Activated CD8-positive, alpha-beta T cell treated with anti-CD3 and anti-CD28 coated beads for 36 hours (primary cell): Measurements from ENCODE around the gene HMG20B. TPM values are rescaled to one million over a fixed set of nuclear protein-coding genes. Genes with fewer than 3 reads are reported as not detected.

Source experiments
- ATAC-seq: fragments of 200-7000 bp; cut with Tn5 transposase; one replicate; pipeline ENCODE4 v1.10.0; 2021; ENCODE audit warnings: mild to moderate bottlenecking, moderate library complexity
- CTCF ChIA-PET: fragments of 350-600 bp; sonication (Branson Sonifier 250); formaldehyde crosslinking; loops from one replicate; lab custom pipeline; 2021; ENCODE audit warnings: antibody characterized with exemption; lab: Charles Lee
- POLR2A ChIA-PET: fragments of 350-600 bp; sonication (Branson Sonifier 250); formaldehyde crosslinking; loops from one replicate; lab custom pipeline; 2021; ENCODE audit warnings: antibody characterized with exemption; lab: Charles Lee
- DNase-seq: peaks from one replicate; pipeline ENCODE4 v3.0.0-alpha.2; 2020
- H3K27ac Mint-ChIP-seq: one replicate; pipeline ENCODE4 v1.8.0; 2021; ENCODE audit warnings: mild to moderate bottlenecking, mixed read lengths
- H3K27me3 Mint-ChIP-seq: one replicate; pipeline ENCODE4 v1.8.0; 2021; ENCODE audit warnings: mixed read lengths
- H3K36me3 Mint-ChIP-seq: one replicate; pipeline ENCODE4 v1.8.0; 2021; ENCODE audit warnings: low read depth, mixed read lengths
- H3K4me1 Mint-ChIP-seq: one replicate; pipeline ENCODE4 v1.8.0; 2021; ENCODE audit warnings: low read depth, mixed read lengths
- H3K4me3 Mint-ChIP-seq: one replicate; pipeline ENCODE4 v1.8.0; 2021; ENCODE audit warnings: mild to moderate bottlenecking, moderate library complexity, mixed read lengths
- H3K9me3 Mint-ChIP-seq: one replicate; pipeline ENCODE4 v1.8.0; 2021; ENCODE audit warnings: mixed read lengths
- CTCF ChIP-seq: fragments of 200-600 bp; IDR thresholded peaks from one replicate; pipeline ENCODE4 v1.8.0; 2022; ENCODE audit warnings: antibody characterized with exemption, mild to moderate bottlenecking
- intact Hi-C: fragments of 100-400 bp; cut with micrococcal nuclease; formaldehyde crosslinking; loops from one replicate; pipeline ENCODE4 v1.10.0; 2022
- total RNA-seq, 2 experiments: library from RNA; stranded (reverse); gene quantifications; one replicate each; pipeline ENCODE4 v1.2.3, GENCODE V29; 2021

Gene HMG20B
- total RNA-seq, 2 experiments from 2014 or later = 42.7 to 47.3 TPM

- TF ChIP-seq CTCF = no peak
- Mint-ChIP-seq H3K4me3 (no peak overlapping the region), H3K36me3 (no peaks in the 10 kb centered on the region), H3K9me3 (no peaks in the 10 kb centered on the region), H3K27ac (peak overlapping the region; percentile 52), H3K4me1 (peaks cover 11% of the 10 kb centered on the region), H3K27me3 (no peaks in the 10 kb centered on the region)
- CTCF ChIA-PET = interaction anchor here (0.7 to 1.8 kb wide), 6 partner anchors 11 to 95 kb away, joined by 3 to 9 read pairs (median 4); partner anchors contain the start of gene GIPC3
- DNase-seq (no peak), ATAC-seq (peak; percentile 29)
- intact Hi-C loops = no loop called here
- POLR2A ChIA-PET = interaction anchor here (0.8 kb wide), 1 partner anchor 48 kb away, joined by 4 read pairs; no protein-coding TSS in a partner anchor
Observed at GRCh38 chr19:3604227-3604986, 31.7 kb downstream of the HMG20B start.

- no peak for TF ChIP-seq CTCF
- DNase-seq = peak; percentile 74
- intact Hi-C loops = no loop called here
- ChIA-PET CTCF (interaction anchor here (0.9 to 1.8 kb wide), 5 partner anchors 18 to 94 kb away, joined by 3 to 9 read pairs (median 4); partner anchors contain the start of gene GIPC3), POLR2A (interaction anchor here (0.8 kb wide), 1 partner anchor 49 kb away, joined by 4 read pairs; no protein-coding TSS in a partner anchor)
- H3K4me1 Mint-ChIP-seq = peaks cover 11% of the 10 kb centered on the region
- H3K27me3 Mint-ChIP-seq = no peaks in the 10 kb centered on the region
- ATAC-seq = peak; percentile 73
- no peaks in the 10 kb centered on the region for H3K36me3 Mint-ChIP-seq
- H3K27ac Mint-ChIP-seq = no peak overlapping the region
- no peak overlapping the region for H3K4me3 Mint-ChIP-seq
- no peaks in the 10 kb centered on the region for H3K9me3 Mint-ChIP-seq
Observed at GRCh38 chr19:3604987-3605343, 32.2 kb downstream of the HMG20B start.

GRCh38 chr19:3605361-3605760 lies 32.6 kb downstream of the HMG20B start:
- TF ChIP-seq CTCF = no peak
- no peak overlapping the region for H3K27ac Mint-ChIP-seq
- POLR2A ChIA-PET = no interaction called here
- peak; percentile 8 for ATAC-seq
- peaks cover under 1% of the 10 kb centered on the region for H3K36me3 Mint-ChIP-seq
- intact Hi-C loops = no loop called here
- H3K4me3 Mint-ChIP-seq = no peak overlapping the region
- CTCF ChIA-PET = interaction anchor here (0.9 to 1.8 kb wide), 5 partner anchors 18 to 94 kb away, joined by 3 to 9 read pairs (median 4); partner anchors contain the start of gene GIPC3
- H3K4me1 Mint-ChIP-seq = peaks cover 11% of the 10 kb centered on the region
- H3K27me3 Mint-ChIP-seq = no peaks in the 10 kb centered on the region
- no peaks in the 10 kb centered on the region for H3K9me3 Mint-ChIP-seq
- DNase-seq = no peak

- DNase-seq (no peak), ATAC-seq (no peak)
- H3K36me3 Mint-ChIP-seq = peaks cover 3% of the 10 kb centered on the region
- H3K27me3 Mint-ChIP-seq = no peaks in the 10 kb centered on the region
- peaks cover 11% of the 10 kb centered on the region for H3K4me1 Mint-ChIP-seq
- intact Hi-C loops = no loop called here
- no peak for TF ChIP-seq CTCF
- ChIA-PET POLR2A (no interaction called here), CTCF (no interaction called here)
- no peak overlapping the region for H3K4me3 Mint-ChIP-seq
- no peaks in the 10 kb centered on the region for H3K9me3 Mint-ChIP-seq
- H3K27ac Mint-ChIP-seq = no peak overlapping the region
Observed at GRCh38 chr19:3605770-3606169, 33.0 kb downstream of the HMG20B start.

- ChIA-PET CTCF (no interaction called here), POLR2A (no interaction called here)
- Mint-ChIP-seq H3K4me1 (peaks cover 11% of the 10 kb centered on the region), H3K9me3 (no peaks in the 10 kb centered on the region), H3K27ac (no peak overlapping the region), H3K27me3 (no peaks in the 10 kb centered on the region), H3K4me3 (no peak overlapping the region), H3K36me3 (peaks cover 3% of the 10 kb centered on the region)
- ATAC-seq (peak; percentile 48), DNase-seq (peak; percentile 59)
- intact Hi-C loops = no loop called here
- TF ChIP-seq CTCF = no peak
Observed at GRCh38 chr19:3606174-3606689, 33.5 kb downstream of the HMG20B start.
